Neural cell (in vitro differentiated cells): ENCODE data around the gene SLC9A7. TPM values are rescaled to one million over a fixed set of nuclear protein-coding genes. Genes with fewer than 3 reads are reported as not detected.

Experiments used
- H2AFZ ChIP-seq: fragments of 200-600, 300-800 bp; sonication (generic), shearing (Covaris generic); 2 replicates; pipeline ENCODE4 v1.6.0; 2014; ENCODE audit warnings: low read depth, mild to moderate bottlenecking, antibody characterized with exemption, low read length, moderate library complexity
- H3F3A ChIP-seq: fragments of 200-600 bp; shearing (Covaris generic); 2 replicates; pipeline ENCODE4 v1.6.1; 2016; ENCODE audit warnings: mild to moderate bottlenecking, moderate library complexity, mixed read lengths, antibody characterized with exemption, low read length; ENCODE audit not compliant: insufficient read depth, poor library complexity, severe bottlenecking
- H3K27ac ChIP-seq: fragments of 200-600, 300-800 bp; sonication (generic), shearing (Covaris generic); 2 replicates; pipeline ENCODE4 v1.5.1; 2014; ENCODE audit warnings: mild to moderate bottlenecking, low read length, moderate library complexity
- H3K27me3 ChIP-seq: fragments of 300-800, 200-600 bp; sonication (generic), shearing (Covaris generic); 2 replicates; pipeline ENCODE4 v1.6.0; 2014; ENCODE audit warnings: mild to moderate bottlenecking, low read depth, low read length, moderate library complexity; ENCODE audit not compliant: insufficient read depth
- H3K36me3 ChIP-seq: fragments of 300-800, 200-600 bp; sonication (generic), shearing (Covaris generic); 2 replicates; pipeline ENCODE4 v1.5.1; 2014; ENCODE audit warnings: mild to moderate bottlenecking, antibody characterized with exemption, low read length, moderate library complexity; ENCODE audit not compliant: insufficient read depth
- H3K4me2 ChIP-seq: fragments of 300-800, 200-600 bp; sonication (generic), shearing (Covaris generic); 2 replicates; pipeline ENCODE4 v1.6.0; 2014; ENCODE audit warnings: mild to moderate bottlenecking, low read length
- H3K4me3 ChIP-seq: fragments of 300-800, 200-600 bp; sonication (generic), shearing (Covaris generic); 2 replicates; pipeline ENCODE4 v1.5.1; 2014; ENCODE audit warnings: mild to moderate bottlenecking, low read length, moderate library complexity
- H3K79me2 ChIP-seq: fragments of 200-600 bp; shearing (Covaris generic); replicated peaks from 2 replicates; pipeline ENCODE4 v1.6.0; 2014; ENCODE audit warnings: mild to moderate bottlenecking, low read length, moderate library complexity; ENCODE audit not compliant: insufficient read depth
- H3K9ac ChIP-seq: fragments of 300-800, 200-600 bp; sonication (generic), shearing (Covaris generic); 2 replicates; pipeline ENCODE4 v1.6.1; 2016; ENCODE audit warnings: mild to moderate bottlenecking, low read length, mixed read lengths
- H3K9me2 ChIP-seq: fragments of 200-600 bp; shearing (Covaris generic); 2 replicates; pipeline ENCODE4 v1.6.1; 2016; ENCODE audit warnings: mild to moderate bottlenecking, low read length, mixed read lengths; ENCODE audit not compliant: insufficient read depth
- H3K9me3 ChIP-seq: fragments of 200-600, 300-800 bp; sonication (generic), shearing (Covaris generic); 2 replicates; pipeline ENCODE4 v1.6.1; 2016; ENCODE audit warnings: mild to moderate bottlenecking, mixed run types, low read length, moderate library complexity, mixed read lengths
- H4K20me1 ChIP-seq: fragments of 200-600 bp; shearing (Covaris generic); 2 replicates; pipeline ENCODE4 v1.6.1; 2016; ENCODE audit warnings: mild to moderate bottlenecking, mixed run types; ENCODE audit not compliant: insufficient read depth
- EP300 ChIP-seq: fragments of 450-650 bp; conservative IDR thresholded peaks from 2 replicates; pipeline ENCODE4 v1.6.1; 2014; ENCODE audit warnings: antibody characterized with exemption, mild to moderate bottlenecking, moderate library complexity; ENCODE audit not compliant: poor library complexity, severe bottlenecking
- EZH2 ChIP-seq: fragments of 200-600, 300-800 bp; shearing (Covaris generic), sonication (generic); IDR thresholded peaks from 2 replicates; pipeline ENCODE4 v1.6.1; 2014; ENCODE audit warnings: antibody characterized with exemption, low read length, borderline replicate concordance, mild to moderate bottlenecking; ENCODE audit not compliant: insufficient read depth, poor library complexity, severe bottlenecking
- MXI1 ChIP-seq: fragments of 450-650 bp; conservative IDR thresholded peaks from 2 replicates; pipeline ENCODE4 v1.6.1; 2014; ENCODE audit warnings: antibody characterized with exemption, mild to moderate bottlenecking; ENCODE audit not compliant: poor library complexity, severe bottlenecking
- POLR2AphosphoS5 ChIP-seq: IDR thresholded peaks from 2 replicates; pipeline ENCODE4 v1.6.1; 2012
- RAD21 ChIP-seq: fragments of 450-650 bp; conservative IDR thresholded peaks from 2 replicates; pipeline ENCODE4 v1.6.1; 2014; ENCODE audit warnings: antibody characterized with exemption, mild to moderate bottlenecking, moderate library complexity
- SMC3 ChIP-seq: fragments of 450-650 bp; conservative IDR thresholded peaks from 2 replicates; pipeline ENCODE4 v1.6.1; 2014; ENCODE audit warnings: antibody characterized with exemption, mild to moderate bottlenecking, moderate library complexity; ENCODE audit not compliant: poor library complexity
- TAF1 ChIP-seq: IDR thresholded peaks from 2 replicates; pipeline ENCODE4 v1.6.1; 2012; ENCODE audit warnings: low read depth
- polyA plus RNA-seq: library from polyadenylated mRNA; depleted of rRNA; stranded (reverse); fragments of >200 nt; gene quantifications from 2 replicates; pipeline ENCODE4 v1.2.3, GENCODE V29; 2014
- TF ChIP-seq, protein P1 (sequence below): fragments of 450-650 bp; IDR thresholded peaks from 2 replicates; pipeline ENCODE4 v1.5.1; 2014; ENCODE audit warnings: antibody characterized with exemption, mild to moderate bottlenecking, moderate library complexity; ENCODE audit not compliant: poor library complexity, severe bottlenecking
- TF ChIP-seq, protein P2 (sequence below): IDR thresholded peaks from 2 replicates; pipeline ENCODE4 v1.6.1; 2012; ENCODE audit warnings: borderline replicate concordance

SLC9A7 gene
- polyA plus RNA-seq, 1 donor from 2014 or later, result 12.1 TPM

DNA sequence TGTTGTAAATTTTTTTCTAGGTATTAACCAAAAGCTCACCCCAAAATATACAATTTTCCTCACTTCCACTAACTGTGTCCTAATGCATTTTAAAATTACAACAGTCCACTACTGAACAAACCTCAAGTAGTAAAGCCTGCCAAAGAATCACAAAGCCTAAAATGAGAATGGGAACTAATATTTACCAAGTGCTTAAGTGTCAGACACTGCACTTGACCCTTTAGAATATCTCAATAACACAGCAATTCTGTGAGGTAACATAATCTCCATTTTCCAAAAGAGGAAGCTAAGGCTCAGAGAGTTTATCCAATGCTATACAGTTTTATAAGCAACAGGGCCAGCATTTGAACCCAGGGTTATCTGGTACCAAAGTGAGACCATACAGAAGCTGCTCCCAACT is 4.9 kb downstream of the SLC9A7 start:
- Histone ChIP-seq H3K36me3 (no peaks in the 10 kb centered on the region), H3K4me2 (no peak overlapping the region), H3F3A (no peaks in the 10 kb centered on the region), H3K9ac (no peak overlapping the region), H3K27ac (no peak overlapping the region), H3K27me3 (no peaks in the 10 kb centered on the region), H3K4me3 (no peak overlapping the region), H3K9me3 (no peaks in the 10 kb centered on the region), H4K20me1 (no peaks in the 10 kb centered on the region), H2AFZ (no peak overlapping the region), H3K9me2 (no peaks in the 10 kb centered on the region), H3K79me2 (no peaks in the 10 kb centered on the region)
- TF ChIP-seq TAF1 (no peak), EP300 (no peak), RAD21 (no peak), POLR2AphosphoS5 (no peak)

- H3K79me2 ChIP-seq, result no peaks in the 10 kb centered on the region
- no peaks in the 10 kb centered on the region for H3K27me3 ChIP-seq
- H3F3A ChIP-seq, result no peaks in the 10 kb centered on the region
- H3K9ac ChIP-seq, result no peak overlapping the region
- TF ChIP-seq RAD21 (no peak), MXI1 (no peak), EP300 (no peak), POLR2AphosphoS5 (no peak), EZH2 (no peak), TAF1 (no peak), SMC3 (no peak)
- TF ChIP-seq, protein P1, sequence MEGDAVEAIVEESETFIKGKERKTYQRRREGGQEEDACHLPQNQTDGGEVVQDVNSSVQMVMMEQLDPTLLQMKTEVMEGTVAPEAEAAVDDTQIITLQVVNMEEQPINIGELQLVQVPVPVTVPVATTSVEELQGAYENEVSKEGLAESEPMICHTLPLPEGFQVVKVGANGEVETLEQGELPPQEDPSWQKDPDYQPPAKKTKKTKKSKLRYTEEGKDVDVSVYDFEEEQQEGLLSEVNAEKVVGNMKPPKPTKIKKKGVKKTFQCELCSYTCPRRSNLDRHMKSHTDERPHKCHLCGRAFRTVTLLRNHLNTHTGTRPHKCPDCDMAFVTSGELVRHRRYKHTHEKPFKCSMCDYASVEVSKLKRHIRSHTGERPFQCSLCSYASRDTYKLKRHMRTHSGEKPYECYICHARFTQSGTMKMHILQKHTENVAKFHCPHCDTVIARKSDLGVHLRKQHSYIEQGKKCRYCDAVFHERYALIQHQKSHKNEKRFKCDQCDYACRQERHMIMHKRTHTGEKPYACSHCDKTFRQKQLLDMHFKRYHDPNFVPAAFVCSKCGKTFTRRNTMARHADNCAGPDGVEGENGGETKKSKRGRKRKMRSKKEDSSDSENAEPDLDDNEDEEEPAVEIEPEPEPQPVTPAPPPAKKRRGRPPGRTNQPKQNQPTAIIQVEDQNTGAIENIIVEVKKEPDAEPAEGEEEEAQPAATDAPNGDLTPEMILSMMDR, result no peak
- TF ChIP-seq, protein P2, sequence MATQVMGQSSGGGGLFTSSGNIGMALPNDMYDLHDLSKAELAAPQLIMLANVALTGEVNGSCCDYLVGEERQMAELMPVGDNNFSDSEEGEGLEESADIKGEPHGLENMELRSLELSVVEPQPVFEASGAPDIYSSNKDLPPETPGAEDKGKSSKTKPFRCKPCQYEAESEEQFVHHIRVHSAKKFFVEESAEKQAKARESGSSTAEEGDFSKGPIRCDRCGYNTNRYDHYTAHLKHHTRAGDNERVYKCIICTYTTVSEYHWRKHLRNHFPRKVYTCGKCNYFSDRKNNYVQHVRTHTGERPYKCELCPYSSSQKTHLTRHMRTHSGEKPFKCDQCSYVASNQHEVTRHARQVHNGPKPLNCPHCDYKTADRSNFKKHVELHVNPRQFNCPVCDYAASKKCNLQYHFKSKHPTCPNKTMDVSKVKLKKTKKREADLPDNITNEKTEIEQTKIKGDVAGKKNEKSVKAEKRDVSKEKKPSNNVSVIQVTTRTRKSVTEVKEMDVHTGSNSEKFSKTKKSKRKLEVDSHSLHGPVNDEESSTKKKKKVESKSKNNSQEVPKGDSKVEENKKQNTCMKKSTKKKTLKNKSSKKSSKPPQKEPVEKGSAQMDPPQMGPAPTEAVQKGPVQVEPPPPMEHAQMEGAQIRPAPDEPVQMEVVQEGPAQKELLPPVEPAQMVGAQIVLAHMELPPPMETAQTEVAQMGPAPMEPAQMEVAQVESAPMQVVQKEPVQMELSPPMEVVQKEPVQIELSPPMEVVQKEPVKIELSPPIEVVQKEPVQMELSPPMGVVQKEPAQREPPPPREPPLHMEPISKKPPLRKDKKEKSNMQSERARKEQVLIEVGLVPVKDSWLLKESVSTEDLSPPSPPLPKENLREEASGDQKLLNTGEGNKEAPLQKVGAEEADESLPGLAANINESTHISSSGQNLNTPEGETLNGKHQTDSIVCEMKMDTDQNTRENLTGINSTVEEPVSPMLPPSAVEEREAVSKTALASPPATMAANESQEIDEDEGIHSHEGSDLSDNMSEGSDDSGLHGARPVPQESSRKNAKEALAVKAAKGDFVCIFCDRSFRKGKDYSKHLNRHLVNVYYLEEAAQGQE, result no peak
- no peaks in the 10 kb centered on the region for H3K9me2 ChIP-seq
- H3K27ac ChIP-seq, result no peak overlapping the region
- H4K20me1 ChIP-seq, result no peaks in the 10 kb centered on the region
- H3K9me3 ChIP-seq, result no peaks in the 10 kb centered on the region
- H2AFZ ChIP-seq, result no peak overlapping the region
- H3K4me3 ChIP-seq, result no peak overlapping the region
- no peaks in the 10 kb centered on the region for H3K36me3 ChIP-seq
- no peak overlapping the region for H3K4me2 ChIP-seq
These were observed 8.0 kb downstream of the SLC9A7 start for GRCh38 chrX:46750889-46751288.

DNA sequence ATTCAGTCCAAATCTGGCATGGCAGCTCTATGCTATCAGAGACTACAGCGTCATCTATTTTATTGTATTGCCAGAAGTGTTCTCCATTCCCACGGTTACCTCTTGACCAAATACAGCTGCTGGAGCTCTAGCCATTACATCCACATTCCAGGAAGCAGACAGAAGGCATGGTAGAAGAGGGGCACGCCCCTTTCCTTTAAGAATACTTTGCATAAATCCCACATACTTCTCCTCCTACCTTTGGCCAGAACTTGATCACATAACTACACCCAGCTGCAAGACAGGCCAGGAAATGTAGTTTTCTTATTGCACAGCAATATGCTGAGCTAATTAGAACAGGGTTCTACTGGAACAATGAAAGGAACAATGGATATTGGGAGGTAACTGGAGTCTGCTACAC is 14.9 kb downstream of the SLC9A7 start:
- H3K27me3 ChIP-seq, result no peaks in the 10 kb centered on the region
- H3K79me2 ChIP-seq, result no peaks in the 10 kb centered on the region
- no peak for TF ChIP-seq RAD21
- TF ChIP-seq, protein P2, result no peak
- no peak overlapping the region for H3K4me3 ChIP-seq
- no peaks in the 10 kb centered on the region for H3K9me3 ChIP-seq
- H3K9me2 ChIP-seq, result no peaks in the 10 kb centered on the region
- no peaks in the 10 kb centered on the region for H4K20me1 ChIP-seq
- H2AFZ ChIP-seq, result no peak overlapping the region
- no peaks in the 10 kb centered on the region for H3K36me3 ChIP-seq
- no peaks in the 10 kb centered on the region for H3F3A ChIP-seq
- H3K4me2 ChIP-seq, result no peak overlapping the region
- H3K27ac ChIP-seq, result no peak overlapping the region
- H3K9ac ChIP-seq, result no peak overlapping the region
